Fibroblast of pulmonary artery (primary cell): Measurements from ENCODE around the gene HJV.
A peak's percentile ranks its signal among the peaks of the same experiment; 100 is the strongest.

Experiments used
- DNase-seq: peaks from one replicate; pipeline ENCODE4 v3.0.0-alpha.2; 2010; ENCODE audit warnings: low read depth
- H3K4me3 ChIP-seq: replicated peaks from 2 replicates; pipeline ENCODE4 v1.5.1; 2011; ENCODE audit warnings: low read depth, mild to moderate bottlenecking, control low read depth, low read length, moderate library complexity
- CTCF ChIP-seq: IDR thresholded peaks from 2 replicates; pipeline ENCODE4 v1.5.1; 2011; ENCODE audit warnings: mild to moderate bottlenecking, control low read depth, low read length, inconsistent platforms; ENCODE audit errors: missing control alignments

The HJV gene

DNA sequence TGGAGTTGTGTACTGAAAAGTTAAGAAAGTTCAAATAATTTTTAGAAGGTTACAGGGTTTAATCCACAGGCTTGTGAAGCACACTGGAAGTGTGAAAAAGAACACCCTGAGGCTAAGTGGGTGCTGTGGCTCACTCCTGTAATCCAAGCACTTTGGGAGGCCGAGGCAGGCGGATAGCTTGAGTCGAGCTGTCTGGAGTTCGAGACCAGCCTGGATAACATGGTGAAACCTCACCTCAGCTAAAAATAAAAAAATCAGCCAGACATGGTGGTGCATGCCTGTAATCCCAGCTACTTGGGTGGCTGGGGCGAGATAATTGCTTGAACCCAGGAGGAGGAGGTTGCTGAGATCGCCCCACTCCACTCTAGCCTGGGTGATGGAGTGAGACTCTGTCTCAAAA lies 35.0 kb downstream of the HJV start:
- DNase-seq = no peak
- no peak for TF ChIP-seq CTCF
- no peak overlapping the region for H3K4me3 ChIP-seq

DNA sequence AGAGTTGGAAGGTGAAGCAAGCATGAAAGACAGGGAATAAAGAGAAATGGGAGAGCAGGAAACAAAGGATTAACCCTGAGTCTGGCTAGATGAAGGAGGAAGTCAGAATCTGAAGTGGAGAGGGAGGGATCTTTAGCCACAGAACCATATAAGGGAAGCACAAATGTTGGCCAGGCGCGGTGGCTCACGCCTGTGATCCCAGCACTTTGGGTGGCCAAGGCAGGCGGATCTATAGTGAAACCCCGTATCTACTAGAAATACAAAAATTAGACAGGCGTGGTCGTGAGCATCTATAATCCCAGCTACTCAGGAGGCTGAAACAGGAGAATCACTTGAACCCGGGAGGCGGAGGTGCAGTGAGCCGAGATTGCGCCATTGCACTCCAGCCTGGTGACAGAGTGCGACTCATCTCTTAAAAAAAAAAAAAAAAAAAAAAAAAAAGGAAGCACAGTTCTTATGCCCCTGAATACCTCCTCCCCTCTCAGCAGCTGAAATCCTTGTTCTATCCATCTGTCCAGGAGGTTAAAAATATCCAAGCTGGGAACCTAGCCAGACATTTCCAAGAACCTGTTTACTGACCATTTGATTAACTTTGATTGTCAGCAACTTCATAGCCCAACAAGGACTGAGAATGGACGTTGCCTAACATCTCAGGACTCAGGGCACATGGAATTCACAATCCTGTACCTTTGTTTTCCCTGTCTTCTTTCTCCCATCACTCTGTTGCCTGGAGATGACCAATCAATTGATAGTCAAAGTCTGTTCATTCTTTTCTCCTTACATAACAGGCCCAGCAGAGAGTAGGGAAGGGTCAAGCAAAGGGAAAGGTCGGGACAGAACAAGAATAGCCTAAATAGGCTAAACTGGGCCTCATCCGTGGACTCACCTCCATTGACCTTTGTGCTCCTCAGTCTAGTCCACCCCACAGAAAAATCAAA lies 35.8 kb downstream of the HJV start:
- H3K4me3 ChIP-seq = no peak overlapping the region
- DNase-seq = peak; percentile 86
- TF ChIP-seq CTCF = no peak

GRCh38 chr1:145985129-145985501 lies 36.4 kb downstream of the HJV start:
- no peak for DNase-seq
- H3K4me3 ChIP-seq = no peak overlapping the region
- no peak for TF ChIP-seq CTCF

- no peak for TF ChIP-seq CTCF
- no peak for DNase-seq
- no peak overlapping the region for H3K4me3 ChIP-seq
Measured at GRCh38 chr1:145983960-145984830, 37.3 kb downstream of the HJV start.

DNA sequence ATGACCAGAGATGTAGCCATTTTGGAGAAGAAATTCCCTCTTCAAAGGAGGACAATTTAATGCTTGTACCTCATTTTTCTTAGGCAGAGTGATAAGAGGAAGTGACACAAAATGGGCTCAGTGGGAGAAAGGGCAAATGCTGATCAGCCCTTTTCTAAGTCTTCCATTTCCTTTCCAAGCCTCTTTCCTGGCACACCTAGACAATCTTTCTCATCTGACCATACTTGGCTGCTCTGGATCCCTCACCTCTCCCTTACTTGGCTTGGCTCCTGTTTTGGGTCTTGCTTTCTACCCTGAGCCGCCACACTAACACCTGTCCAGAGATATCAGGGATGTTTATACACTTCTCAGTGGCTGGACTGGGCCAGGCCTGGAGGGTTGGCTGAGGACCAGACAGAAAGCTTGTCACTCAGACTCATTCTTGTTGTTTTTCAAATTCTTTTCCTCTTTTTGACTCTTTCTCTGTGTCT lies 38.3 kb downstream of the HJV start:
- TF ChIP-seq CTCF = no peak
- no peak overlapping the region for H3K4me3 ChIP-seq
- no peak for DNase-seq

GRCh38 chr1:145982010-145982723 lies 39.4 kb downstream of the HJV start:
- DNase-seq = peak; percentile 74
- TF ChIP-seq CTCF = no peak
- no peak overlapping the region for H3K4me3 ChIP-seq
